GM12873 (cell line): ENCODE data around the gene BLZF1.

Experiments used
- TF ChIP-seq, protein P1 (sequence below): IDR thresholded peaks from 2 replicates; pipeline ENCODE4 v1.5.1; 2012; ENCODE audit warnings: low read depth, mild to moderate bottlenecking, moderate library complexity, low read length, control low read depth; ENCODE audit not compliant: insufficient read depth; ENCODE audit errors: missing control alignments

The BLZF1 gene, protein sequence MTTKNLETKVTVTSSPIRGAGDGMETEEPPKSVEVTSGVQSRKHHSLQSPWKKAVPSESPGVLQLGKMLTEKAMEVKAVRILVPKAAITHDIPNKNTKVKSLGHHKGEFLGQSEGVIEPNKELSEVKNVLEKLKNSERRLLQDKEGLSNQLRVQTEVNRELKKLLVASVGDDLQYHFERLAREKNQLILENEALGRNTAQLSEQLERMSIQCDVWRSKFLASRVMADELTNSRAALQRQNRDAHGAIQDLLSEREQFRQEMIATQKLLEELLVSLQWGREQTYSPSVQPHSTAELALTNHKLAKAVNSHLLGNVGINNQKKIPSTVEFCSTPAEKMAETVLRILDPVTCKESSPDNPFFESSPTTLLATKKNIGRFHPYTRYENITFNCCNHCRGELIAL

DNA sequence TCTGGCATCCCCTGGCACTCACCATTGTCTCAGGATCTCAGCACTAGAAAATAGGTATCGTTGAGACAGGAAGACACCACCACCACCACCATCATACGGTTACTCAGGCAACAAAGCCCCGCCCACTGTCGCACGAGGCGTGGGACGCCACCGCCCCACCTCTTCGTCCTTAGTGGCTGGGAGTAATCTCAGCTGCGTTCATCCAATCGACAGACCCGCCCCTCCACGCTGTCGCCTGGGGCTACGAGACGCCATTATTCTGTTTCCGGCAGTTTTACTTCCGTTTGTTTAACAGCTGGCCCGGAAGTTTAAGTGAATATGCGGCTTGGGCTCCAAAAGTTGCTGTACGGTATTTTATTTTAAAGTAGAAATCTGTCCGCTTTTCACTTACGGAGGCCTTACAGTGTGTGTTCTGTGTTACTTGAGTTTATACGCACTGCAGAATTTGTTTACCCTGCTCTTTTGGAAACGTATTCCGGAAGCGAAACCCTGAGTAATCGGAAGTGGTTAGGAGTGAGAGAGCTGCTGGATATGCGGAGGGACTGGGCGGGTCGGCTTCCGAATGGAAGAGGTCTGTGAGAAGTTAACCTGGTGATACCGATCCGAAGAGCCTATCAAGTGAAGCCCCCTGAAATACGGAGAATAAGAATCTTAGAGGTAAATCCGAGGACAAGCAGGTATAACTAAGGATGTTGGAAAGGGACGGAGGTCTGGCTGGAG is at the start of gene BLZF1, which contains the start of gene NME7:
BLZF1 (plus strand) TSS at position 510 of the 720 bp plus-strand sequence. CDS start 1,328 bp downstream, outside the sequence.
NME7 (minus strand) TSS at position 112 of the 720 bp plus-strand sequence; CDS start at position 25, 87 bp downstream.
- TF ChIP-seq, protein P1, sequence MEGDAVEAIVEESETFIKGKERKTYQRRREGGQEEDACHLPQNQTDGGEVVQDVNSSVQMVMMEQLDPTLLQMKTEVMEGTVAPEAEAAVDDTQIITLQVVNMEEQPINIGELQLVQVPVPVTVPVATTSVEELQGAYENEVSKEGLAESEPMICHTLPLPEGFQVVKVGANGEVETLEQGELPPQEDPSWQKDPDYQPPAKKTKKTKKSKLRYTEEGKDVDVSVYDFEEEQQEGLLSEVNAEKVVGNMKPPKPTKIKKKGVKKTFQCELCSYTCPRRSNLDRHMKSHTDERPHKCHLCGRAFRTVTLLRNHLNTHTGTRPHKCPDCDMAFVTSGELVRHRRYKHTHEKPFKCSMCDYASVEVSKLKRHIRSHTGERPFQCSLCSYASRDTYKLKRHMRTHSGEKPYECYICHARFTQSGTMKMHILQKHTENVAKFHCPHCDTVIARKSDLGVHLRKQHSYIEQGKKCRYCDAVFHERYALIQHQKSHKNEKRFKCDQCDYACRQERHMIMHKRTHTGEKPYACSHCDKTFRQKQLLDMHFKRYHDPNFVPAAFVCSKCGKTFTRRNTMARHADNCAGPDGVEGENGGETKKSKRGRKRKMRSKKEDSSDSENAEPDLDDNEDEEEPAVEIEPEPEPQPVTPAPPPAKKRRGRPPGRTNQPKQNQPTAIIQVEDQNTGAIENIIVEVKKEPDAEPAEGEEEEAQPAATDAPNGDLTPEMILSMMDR: no peak

DNA sequence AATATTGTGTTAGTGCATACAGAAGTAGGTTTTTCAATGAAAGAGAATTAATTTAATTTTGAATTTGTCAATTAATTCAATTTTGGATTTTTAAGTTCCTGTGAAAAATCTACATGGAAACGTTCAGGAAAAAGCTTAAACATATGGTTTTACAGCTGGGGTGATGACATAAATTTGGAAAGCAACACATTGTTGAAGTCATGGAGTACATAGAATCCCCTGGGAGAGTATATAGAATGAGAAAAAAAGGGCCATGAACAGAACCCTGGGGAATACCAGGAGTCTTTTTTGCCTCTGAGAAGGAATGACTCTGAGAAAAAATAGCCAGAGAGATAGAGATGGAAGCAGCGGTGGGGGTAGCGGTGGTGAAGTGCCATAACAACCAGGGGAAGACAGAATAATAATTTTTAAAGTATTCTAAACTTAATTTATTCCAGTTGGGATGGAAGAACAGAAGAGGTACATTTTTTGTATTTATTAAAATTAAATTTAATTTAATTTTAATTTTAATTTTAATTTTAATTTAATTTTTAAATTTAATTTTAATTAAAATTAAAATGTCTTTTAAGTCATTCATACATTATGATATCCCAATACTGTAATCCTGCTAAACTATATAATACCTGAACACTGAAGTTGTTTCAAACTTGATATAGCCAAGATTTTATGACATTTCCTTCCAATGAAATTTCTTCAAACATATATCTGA is 49.3 kb upstream of the BLZF1 start:
- TF ChIP-seq, protein P1: no peak

DNA sequence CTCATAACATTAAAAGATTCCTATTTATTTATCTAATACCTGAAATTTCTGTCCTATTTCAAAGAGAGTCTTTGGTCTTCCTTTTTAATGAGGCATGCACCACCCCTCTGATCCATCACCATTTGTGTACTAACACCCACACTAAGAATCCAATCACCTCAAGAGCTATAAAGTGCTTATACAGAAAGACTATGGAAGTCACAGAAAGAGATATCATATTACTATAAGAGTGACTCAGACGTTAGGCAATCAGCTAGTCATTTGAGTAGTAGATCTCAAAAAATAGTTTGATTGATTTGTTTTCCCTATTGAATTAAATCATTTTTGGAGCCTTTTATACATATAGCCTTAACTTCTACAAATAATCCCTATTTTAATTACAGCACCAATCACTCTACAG is 46.5 kb upstream of the BLZF1 start:
- TF ChIP-seq, protein P1: no peak

DNA sequence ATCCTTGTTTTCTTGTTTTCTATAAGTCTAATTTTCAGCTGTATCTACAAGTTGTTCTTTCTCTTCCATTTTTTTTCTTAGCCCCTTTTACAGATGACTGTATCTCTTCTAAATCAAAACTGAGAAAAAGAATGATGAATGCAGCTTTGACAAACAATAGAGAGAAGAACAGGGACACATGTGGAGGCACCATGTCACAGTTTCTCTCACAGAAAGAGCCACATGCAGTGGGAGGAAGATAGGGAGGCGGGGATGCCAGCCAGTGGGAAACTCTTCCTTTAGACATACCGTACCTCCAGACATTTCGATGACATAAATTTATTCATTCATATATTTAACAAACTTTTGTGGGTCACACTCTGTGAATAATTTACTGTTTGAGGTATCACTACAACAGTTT is 45.9 kb upstream of the BLZF1 start:
- TF ChIP-seq, protein P1: no peak

DNA sequence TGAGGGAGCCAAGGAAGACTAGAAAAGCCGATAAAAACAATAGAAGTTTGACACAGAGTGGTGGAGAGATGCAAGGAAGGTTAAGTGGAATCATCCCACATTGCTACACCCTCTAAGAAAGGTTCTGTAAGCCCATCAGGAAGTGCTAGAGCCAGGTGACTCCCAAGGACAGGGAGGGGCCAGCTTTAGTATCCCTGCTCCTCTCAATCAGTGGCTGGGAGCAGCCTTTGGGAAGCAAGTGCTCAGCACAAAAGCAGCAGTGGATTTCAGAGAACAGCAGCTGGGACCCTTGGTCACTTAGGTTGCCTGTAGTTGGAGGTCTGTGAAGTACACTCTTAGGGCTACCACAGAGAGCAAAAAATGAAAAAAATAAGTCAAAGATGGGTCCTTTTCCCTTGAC is 42.9 kb upstream of the BLZF1 start:
- TF ChIP-seq, protein P1: no peak

DNA sequence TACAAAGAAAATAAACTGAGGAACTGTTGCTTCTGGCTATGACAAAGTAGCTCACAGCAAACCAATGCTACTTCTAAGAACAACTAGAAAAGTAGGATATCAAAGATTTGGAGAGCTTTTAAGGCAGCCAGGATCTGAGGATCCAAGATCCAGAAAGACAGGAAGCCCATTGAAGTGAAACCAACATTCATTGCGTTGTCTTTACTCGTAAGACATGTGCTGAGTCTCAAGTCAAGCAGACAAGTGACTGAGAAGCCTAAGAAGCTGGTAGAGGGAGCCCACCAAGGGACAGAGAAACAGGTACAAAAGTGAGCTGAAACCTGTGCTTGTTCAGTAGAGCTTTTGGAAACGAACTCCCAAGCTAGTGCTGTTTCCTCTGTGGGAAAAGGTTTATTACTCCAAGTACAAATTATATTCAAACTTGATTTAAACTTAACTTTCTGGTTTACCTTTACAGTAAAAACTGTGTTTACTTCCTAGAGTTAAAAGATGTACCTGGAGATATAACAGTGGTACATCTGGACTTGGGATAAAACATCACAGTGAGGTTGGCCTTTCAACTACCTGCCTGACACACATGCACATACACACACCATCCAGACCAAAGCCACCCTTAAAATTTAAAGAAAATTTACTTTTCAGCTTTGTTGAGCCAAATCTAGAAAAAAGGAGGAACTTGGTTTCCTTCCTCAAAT is 41.6 kb upstream of the BLZF1 start:
- TF ChIP-seq, protein P1: no peak
